GM21390 (cell line): ENCODE measurements around the gene USH1C.

Experiments
- ATAC-seq: cut with Tn5 transposase; IDR thresholded peaks from one replicate; pipeline ENCODE4 v1.9.1; 2021; ENCODE audit not compliant: unreplicated experiment

USH1C gene

GRCh38 chr11:17477361-17477760 lies 66.9 kb downstream of the USH1C start:
- ATAC-seq: no peak

- ATAC-seq: no peak
Observed at GRCh38 chr11:17477084-17477333, 67.2 kb downstream of the USH1C start.

- ATAC-seq: no peak
Observed at GRCh38 chr11:17476317-17477083, 67.7 kb downstream of the USH1C start, which contains the start of gene ABCC8. Gene ABCC8 (minus strand): TSS chr11:17476845. CDS start chr11:17476776, 69 bp downstream.

GRCh38 chr11:17475666-17476316 lies 68.4 kb downstream of the USH1C start:
- ATAC-seq: no peak

GRCh38 chr11:17473071-17473744 lies 71.0 kb downstream of the USH1C start:
- no peak for ATAC-seq

DNA sequence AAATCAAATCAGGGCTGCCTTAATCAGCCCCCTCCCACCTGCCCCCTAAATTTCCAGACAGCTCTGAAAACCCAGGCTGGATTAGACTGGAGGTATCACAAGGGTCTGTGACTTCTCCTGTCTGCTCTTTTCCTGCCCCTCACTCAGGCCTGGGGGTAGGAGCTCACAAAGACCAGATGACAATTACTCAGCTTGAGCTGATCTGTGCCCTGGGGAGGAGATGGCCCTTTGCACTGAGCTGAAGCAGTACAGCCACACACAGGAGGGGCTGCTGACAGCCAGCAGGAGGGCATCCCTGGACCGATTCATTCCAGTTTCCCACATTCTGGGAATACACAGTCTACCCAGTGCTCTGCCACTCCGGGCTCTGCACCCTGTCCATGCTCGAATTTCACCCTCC lies 71.7 kb downstream of the USH1C start:
- no peak for ATAC-seq

- no peak for ATAC-seq
Observed at GRCh38 chr11:17471501-17471900, 72.7 kb downstream of the USH1C start.

DNA sequence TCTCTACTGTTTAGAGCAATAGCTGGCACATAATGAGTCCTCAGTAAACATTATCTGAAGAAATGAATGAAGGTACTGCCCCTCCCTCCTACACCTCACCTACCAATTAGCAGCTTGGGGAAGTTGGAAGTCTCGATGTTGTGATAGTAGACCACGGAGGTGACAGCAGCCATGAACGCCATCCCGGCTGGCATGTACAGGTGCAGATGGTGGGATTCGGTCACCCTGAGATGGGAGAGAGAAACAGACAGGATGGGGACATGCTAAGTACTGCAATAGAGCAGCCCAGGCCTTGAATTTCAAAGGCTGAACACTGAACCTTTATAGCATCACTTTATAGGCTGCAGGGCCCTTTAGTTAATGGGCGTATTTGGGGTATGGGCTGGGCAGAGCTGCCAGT lies 74.2 kb downstream of the USH1C start:
- ATAC-seq: no peak

DNA sequence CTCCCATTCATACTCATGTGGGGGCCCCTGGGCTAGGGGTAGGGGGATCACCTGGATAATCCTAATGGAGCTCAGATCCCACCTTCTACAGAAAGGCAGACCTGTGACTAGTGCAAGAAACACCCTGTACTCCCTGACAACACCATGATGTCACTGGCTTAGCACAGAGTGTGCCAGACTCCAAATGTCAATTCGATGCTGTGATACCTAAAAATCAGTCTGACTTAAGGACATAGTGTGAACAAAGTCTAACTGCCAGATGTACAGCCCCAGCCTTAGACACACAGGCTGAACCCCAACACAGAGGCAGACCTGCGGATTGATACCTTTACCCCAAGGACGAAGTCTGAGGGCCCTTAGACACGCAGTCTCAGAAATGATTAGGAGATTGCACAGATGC lies 76.1 kb downstream of the USH1C start:
- no peak for ATAC-seq

GRCh38 chr11:17463546-17464174 lies 80.6 kb downstream of the USH1C start:
- no peak for ATAC-seq

DNA sequence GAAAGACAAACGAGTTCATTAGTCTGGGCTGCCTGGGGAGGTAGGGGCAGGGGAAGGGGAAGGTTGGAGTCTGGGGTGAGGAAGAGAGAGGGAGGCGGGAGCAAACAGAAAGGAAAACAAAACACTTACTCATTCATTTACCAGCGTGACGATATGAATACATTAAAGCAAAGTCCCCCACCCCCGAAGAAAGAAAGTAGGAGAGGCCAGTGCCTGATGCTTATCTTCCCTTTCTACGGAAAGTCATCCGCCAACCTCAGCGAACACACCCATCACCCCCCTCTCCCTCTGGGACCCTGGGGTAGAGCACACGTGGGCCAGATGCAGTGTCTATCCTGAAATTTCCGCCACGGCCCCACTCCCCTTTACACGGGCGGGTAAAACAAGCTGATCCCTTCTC lies 81.3 kb downstream of the USH1C start:
- no peak for ATAC-seq

DNA sequence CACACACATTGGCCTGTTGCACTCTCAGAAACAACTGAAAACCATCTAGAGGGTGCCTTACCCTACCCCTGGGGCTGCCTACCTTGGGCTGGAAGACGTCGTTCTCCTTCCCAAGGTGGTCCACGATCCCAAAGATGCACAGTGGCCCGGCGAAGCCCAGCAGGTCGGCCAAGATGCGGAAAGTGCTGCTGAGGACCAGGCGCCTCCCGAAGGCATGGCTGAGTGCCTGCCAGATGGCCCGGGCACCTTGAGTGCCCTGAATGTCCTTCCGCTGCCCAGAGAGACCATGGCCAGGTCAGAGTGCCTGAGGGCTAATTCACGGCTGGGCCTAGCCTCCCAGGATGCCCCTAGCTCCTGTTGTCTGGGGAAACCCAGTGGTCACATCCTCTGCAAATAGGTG lies 83.8 kb downstream of the USH1C start:
- ATAC-seq: no peak

- ATAC-seq: no peak
Observed at GRCh38 chr11:17459236-17459896, 84.8 kb downstream of the USH1C start.

DNA sequence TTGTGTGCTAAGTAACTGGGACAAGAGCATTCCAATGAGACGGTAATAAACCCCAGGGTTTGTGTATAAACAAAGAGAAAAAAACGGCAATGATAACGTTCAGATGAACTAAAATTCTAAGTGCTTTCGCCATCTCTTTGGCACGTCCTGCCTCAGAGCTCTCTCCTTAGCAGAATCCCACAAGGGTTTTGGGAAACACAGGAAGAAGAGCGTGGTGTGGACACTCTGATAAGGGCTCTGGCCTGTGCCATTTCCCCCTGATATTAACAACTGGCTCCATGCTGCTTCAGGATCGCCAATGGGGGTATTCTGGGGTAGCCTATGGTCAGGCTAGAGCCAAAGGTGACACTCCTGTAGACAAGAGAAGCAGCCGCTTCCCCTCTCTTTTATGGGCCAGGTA lies 85.9 kb downstream of the USH1C start:
- no peak for ATAC-seq

DNA sequence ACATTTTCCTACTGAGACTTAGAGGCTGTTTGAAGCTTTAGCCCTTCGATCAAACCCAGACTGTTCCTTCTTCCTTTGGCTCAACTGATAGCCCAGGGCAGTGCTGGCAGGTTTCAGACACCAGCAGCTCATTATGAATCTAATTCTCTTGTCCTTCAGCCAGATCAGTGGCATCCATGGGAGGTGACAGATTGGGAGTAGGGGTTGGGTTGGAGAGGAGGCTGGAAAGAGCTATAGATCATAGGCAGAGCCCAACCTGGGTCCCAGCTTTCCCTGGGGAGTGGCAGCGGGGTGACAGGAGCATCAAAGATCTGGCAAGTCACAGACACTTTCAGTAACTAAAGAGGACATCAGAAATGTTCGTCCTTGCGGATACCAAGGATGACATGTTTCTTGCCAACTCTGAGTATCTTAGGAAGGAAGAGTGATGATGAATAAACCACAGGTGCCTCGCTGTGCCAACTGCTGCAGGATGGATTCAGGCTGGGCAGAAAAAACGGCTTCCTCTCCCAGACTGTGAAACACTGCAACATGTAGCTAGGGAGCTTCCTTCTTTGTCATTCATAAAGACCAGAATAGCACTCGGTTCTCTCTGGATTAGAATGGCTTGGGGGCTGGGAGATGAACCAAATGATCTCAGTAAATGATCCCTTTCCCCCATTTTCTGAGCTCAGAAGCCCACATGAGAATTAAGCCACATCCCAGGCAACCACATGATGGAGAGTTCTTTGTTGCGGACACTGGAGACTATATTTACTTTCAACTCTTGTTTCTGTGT lies 86.6 kb downstream of the USH1C start:
- no peak for ATAC-seq

DNA sequence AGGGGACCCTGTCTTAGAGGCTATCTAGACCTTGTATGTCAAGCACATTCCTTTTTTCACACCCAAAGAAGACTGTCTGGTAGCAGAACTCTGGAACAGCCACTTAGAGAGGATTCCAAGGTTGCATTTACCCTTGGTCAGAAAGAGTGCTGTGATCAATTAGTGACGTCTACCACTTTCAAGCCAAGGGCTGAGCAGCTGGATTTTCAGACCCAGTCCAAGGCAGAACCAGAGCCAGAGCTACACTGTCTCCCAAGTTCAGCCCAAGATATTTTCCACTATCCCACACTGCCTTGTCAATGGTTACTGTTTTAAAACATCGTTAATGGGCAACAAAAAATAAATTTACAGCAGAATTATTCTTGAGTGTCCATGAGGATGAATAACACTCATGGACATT lies 91.5 kb downstream of the USH1C start:
- ATAC-seq: no peak

DNA sequence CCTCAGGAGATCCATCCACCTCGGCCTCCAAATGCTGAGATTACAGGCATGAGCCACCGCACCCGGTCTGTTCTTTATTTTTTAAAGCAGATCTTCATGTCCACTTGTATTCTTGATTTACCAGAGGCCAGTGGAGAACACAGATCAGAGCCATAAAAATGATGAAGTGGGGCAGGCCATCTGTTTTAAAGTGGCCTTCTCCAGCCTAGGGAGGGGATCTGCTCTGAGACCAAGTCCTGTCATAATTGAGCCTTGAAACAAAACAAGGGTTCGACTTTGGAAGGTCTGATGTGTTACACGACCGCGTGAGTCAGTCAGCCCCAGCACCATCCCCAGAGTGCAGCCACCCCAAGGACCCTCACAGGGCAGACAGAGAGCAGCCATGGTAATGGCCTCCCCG lies 95.1 kb downstream of the USH1C start:
- no peak for ATAC-seq

DNA sequence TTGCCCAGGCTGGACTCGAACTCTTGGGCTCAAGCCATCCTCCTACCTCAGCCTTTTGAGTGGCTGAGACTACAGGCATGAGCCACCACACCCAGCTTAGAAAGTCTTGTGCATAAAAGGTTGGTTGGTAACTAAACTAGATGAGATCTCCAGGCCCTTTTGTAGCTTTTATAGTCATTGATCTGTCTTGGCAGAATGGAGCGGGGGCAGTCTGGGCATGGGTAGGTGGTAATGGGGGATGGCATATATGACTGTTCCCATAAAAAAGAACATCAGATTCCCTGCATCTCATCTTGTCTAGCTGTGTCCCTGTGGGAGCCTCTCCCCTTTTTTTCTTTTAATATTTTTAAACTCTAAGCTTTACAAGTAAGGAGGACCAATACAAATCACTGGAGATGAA lies 97.7 kb downstream of the USH1C start:
- ATAC-seq: no peak

DNA sequence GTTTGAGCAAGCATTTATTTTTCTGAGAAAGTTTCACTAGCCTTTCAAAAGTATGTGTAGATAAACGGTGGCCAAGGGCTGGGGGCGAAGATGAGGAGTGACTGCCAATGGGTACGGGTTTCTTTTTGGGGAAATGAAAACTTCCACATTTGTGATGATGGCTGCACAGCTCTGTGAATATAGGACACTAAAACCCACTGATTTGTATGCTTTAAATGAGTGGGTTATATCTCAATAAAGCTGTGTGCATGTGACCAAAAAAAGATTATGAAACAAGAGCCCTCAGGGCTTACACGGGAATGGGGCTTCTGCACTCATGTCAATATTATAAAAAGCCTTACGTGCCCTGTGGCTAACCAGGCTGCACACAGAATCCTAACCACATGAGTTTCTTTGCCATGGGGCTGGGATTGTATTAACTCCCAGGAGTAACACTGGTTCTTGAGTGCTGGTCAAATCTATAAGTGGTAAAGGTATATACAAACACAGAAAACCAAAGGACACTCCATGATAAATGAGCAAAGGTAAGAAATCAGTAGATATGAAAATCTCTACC lies 98.9 kb downstream of the USH1C start:
- no peak for ATAC-seq

- ATAC-seq: no peak
Observed at GRCh38 chr11:17443926-17444690, 100.1 kb downstream of the USH1C start.
